Measurements from ENCODE around the gene RDH16. TPM values are rescaled to one million over a fixed set of nuclear protein-coding genes. Genes with fewer than 3 reads are reported as not detected.

RDH16 gene
- total and polyA plus RNA-seq, 2 donors (not counting 1 experiment from before 2014, with no cell fraction given): 1.1 to 1.5 TPM

GRCh38 chr12:56990648-56991318, 33.4 kb upstream of the RDH16 start:
- Histone ChIP-seq H3K4me3 (ENCODE audit: control extremely low read depth in 1 of 5, extremely low read depth in 1 of 5, insufficient read depth in 1 of 5, low read depth in 2 of 5, low read length in 4 of 5) (no peak overlapping the region), H3K9me3 (ENCODE audit: control extremely low read depth in 1 of 3, control insufficient read depth in 2 of 3, insufficient read depth in 1 of 3, low read length in 2 of 3) (no peaks in the 10 kb centered on the region), H3K4me1 (ENCODE audit: control insufficient read depth in 2 of 2, insufficient read depth in 2 of 2, low read length in 2 of 2) (peaks cover 0 to 8% of the 10 kb centered on the region in 2 donors), H4K20me1 (ENCODE audit: control insufficient read depth, insufficient read depth, low read length, poor library complexity, severe bottlenecking) (no peaks in the 10 kb centered on the region), H3K4me2 (replicated peaks; ENCODE audit: low read depth, low read length, poor library complexity, severe bottlenecking) (no peak overlapping the region), H2AFZ (ENCODE audit: insufficient read depth, low read depth, low read length, poor library complexity, severe bottlenecking) (no peak overlapping the region), H3K27me3 (replicated peaks in 1 of 4; ENCODE audit: control extremely low read depth in 1 of 4, control insufficient read depth in 3 of 4, insufficient read depth in 4 of 4, low read length in 3 of 4) (peaks cover 0 to 8% (median 2%) of the 10 kb centered on the region in 4 experiments), H3K36me3 (replicated peaks in 1 of 2; ENCODE audit: control extremely low read depth in 1 of 2, control insufficient read depth in 1 of 2, extremely low read depth in 1 of 2, insufficient read depth in 2 of 2, low read length in 1 of 2) (no peaks in the 10 kb centered on the region), H3K79me2 (ENCODE audit: control insufficient read depth, insufficient read depth, low read length) (no peaks in the 10 kb centered on the region), H3K9ac (ENCODE audit: low read length) (no peak overlapping the region), H3K27ac (ENCODE audit: low read length in 2 of 2) (no peak overlapping the region)
- POLR2A ChIA-PET: no interaction called here
- WGBS (ENCODE audit: insufficient coverage): 47% methylated on average over 6 of the region's 7 CpGs
- H3K4me1 Mint-ChIP-seq: peaks cover 4% of the 10 kb centered on the region
- H3K9me3 Mint-ChIP-seq (ENCODE audit: insufficient read depth): no peaks in the 10 kb centered on the region
- TF ChIP-seq CTCF (IDR thresholded peaks at IDR 0.05): no peak
- no peak for TF ChIP-seq EZH2 (IDR thresholded peaks at IDR 0.05; ENCODE audit: borderline replicate concordance, insufficient read depth, low read depth, low read length, poor library complexity, severe bottlenecking)
- intact Hi-C loops (cut with micrococcal nuclease): no loop called here
- H3K4me3 Mint-ChIP-seq: no peak overlapping the region
- ATAC-seq (ENCODE audit: low read depth) (no peak), DNase-seq (no peak)
- CTCF ChIA-PET: interaction anchor here (1.6 kb wide), 1 partner anchor 232 kb away, joined by 4 read pairs; no protein-coding TSS in a partner anchor
- H3K27ac Mint-ChIP-seq: no peak overlapping the region
- H3K27me3 Mint-ChIP-seq: no peaks in the 10 kb centered on the region

GRCh38 chr12:56989861-56990610, 32.6 kb upstream of the RDH16 start:
- no peak for DNase-seq
- H3K27me3 ChIP-seq (replicated peaks in 1 of 4; ENCODE audit: control extremely low read depth in 1 of 4, control insufficient read depth in 3 of 4, insufficient read depth in 4 of 4, low read length in 3 of 4): peaks cover 0 to 8% (median 2%) of the 10 kb centered on the region in 4 experiments
- no peak overlapping the region for H3K4me3 ChIP-seq (ENCODE audit: control extremely low read depth in 1 of 5, extremely low read depth in 1 of 5, insufficient read depth in 1 of 5, low read depth in 2 of 5, low read length in 4 of 5)
- no peak overlapping the region for H3K9ac ChIP-seq (ENCODE audit: low read length)
- no peaks in the 10 kb centered on the region for H3K9me3 Mint-ChIP-seq (ENCODE audit: insufficient read depth)
- TF ChIP-seq EZH2 (IDR thresholded peaks at IDR 0.05; ENCODE audit: borderline replicate concordance, insufficient read depth, low read depth, low read length, poor library complexity, severe bottlenecking) (no peak), CTCF (IDR thresholded peaks at IDR 0.05) (no peak)
- no peak for ATAC-seq (ENCODE audit: low read depth)
- H3K4me2 ChIP-seq (replicated peaks; ENCODE audit: low read depth, low read length, poor library complexity, severe bottlenecking): no peak overlapping the region
- ChIA-PET CTCF (interaction anchor here (4.2 to 4.9 kb wide), 2 partner anchors 12 to 230 kb away, joined by 52 to 152 read pairs; partner anchors contain the start of genes HSD17B6 and ZBTB39), POLR2A (no interaction called here)
- no peaks in the 10 kb centered on the region for H3K9me3 ChIP-seq (ENCODE audit: control extremely low read depth in 1 of 3, control insufficient read depth in 2 of 3, insufficient read depth in 1 of 3, low read length in 2 of 3)
- intact Hi-C loops (cut with micrococcal nuclease): loop anchor here (5.0 kb wide), 1 partner anchor 478 kb away; no protein-coding TSS in a partner anchor
- H3K27ac Mint-ChIP-seq: no peak overlapping the region
- peaks cover 4% of the 10 kb centered on the region for H3K4me1 Mint-ChIP-seq
- H3K36me3 ChIP-seq (replicated peaks in 1 of 2; ENCODE audit: control extremely low read depth in 1 of 2, control insufficient read depth in 1 of 2, extremely low read depth in 1 of 2, insufficient read depth in 2 of 2, low read length in 1 of 2): no peaks in the 10 kb centered on the region
- peaks cover 0 to 8% of the 10 kb centered on the region in 2 donors for H3K4me1 ChIP-seq (ENCODE audit: control insufficient read depth in 2 of 2, insufficient read depth in 2 of 2, low read length in 2 of 2)
- H3K79me2 ChIP-seq (ENCODE audit: control insufficient read depth, insufficient read depth, low read length): no peaks in the 10 kb centered on the region
- no peaks in the 10 kb centered on the region for H3K27me3 Mint-ChIP-seq
- H2AFZ ChIP-seq (ENCODE audit: insufficient read depth, low read depth, low read length, poor library complexity, severe bottlenecking): no peak overlapping the region
- no peaks in the 10 kb centered on the region for H4K20me1 ChIP-seq (ENCODE audit: control insufficient read depth, insufficient read depth, low read length, poor library complexity, severe bottlenecking)
- H3K4me3 Mint-ChIP-seq: no peak overlapping the region
- H3K27ac ChIP-seq (ENCODE audit: low read length in 2 of 2): no peak overlapping the region
- 83% methylated on average over 1 of the region's 7 CpGs for WGBS (ENCODE audit: insufficient coverage)

All from B cell (primary cell).